GM21529 (cell line): ENCODE data around the gene ARHGEF5.
"Not testable (repeated sequence)": the region's sequence is repeated elsewhere in the genome, so short reads cannot be mapped to it uniquely, and the experiment has no call there.

Source experiments
- ATAC-seq: cut with Tn5 transposase; IDR thresholded peaks from one replicate; pipeline ENCODE4 v1.9.1; 2021; ENCODE audit not compliant: unreplicated experiment

Gene ARHGEF5

GRCh38 chr7:144418931-144419330 lies 63.7 kb downstream of the ARHGEF5 start:
- not testable (repeated sequence) for ATAC-seq

GRCh38 chr7:144427539-144427938 lies 72.3 kb downstream of the ARHGEF5 start:
- not testable (repeated sequence) for ATAC-seq

GRCh38 chr7:144428431-144428830 lies 73.2 kb downstream of the ARHGEF5 start:
- no peak for ATAC-seq
